Fibroblast of pulmonary artery (primary cell): Measurements from ENCODE around the gene BTBD6.

Experiments used
- DNase-seq: peaks from one replicate; pipeline ENCODE4 v3.0.0-alpha.2; 2010; ENCODE audit warnings: low read depth
- H3K4me3 ChIP-seq: replicated peaks from 2 replicates; pipeline ENCODE4 v1.5.1; 2011; ENCODE audit warnings: low read depth, mild to moderate bottlenecking, control low read depth, low read length, moderate library complexity
- TF ChIP-seq, protein P1 (sequence below): IDR thresholded peaks from 2 replicates; pipeline ENCODE4 v1.5.1; 2011; ENCODE audit warnings: mild to moderate bottlenecking, control low read depth, low read length, inconsistent platforms; ENCODE audit errors: missing control alignments

BTBD6 gene

GRCh38 chr14:105247715-105248367 is 492 bp upstream of the BTBD6 start:
- peak overlapping the region; percentile 62 for H3K4me3 ChIP-seq
- DNase-seq, result no peak
- TF ChIP-seq, protein P1, sequence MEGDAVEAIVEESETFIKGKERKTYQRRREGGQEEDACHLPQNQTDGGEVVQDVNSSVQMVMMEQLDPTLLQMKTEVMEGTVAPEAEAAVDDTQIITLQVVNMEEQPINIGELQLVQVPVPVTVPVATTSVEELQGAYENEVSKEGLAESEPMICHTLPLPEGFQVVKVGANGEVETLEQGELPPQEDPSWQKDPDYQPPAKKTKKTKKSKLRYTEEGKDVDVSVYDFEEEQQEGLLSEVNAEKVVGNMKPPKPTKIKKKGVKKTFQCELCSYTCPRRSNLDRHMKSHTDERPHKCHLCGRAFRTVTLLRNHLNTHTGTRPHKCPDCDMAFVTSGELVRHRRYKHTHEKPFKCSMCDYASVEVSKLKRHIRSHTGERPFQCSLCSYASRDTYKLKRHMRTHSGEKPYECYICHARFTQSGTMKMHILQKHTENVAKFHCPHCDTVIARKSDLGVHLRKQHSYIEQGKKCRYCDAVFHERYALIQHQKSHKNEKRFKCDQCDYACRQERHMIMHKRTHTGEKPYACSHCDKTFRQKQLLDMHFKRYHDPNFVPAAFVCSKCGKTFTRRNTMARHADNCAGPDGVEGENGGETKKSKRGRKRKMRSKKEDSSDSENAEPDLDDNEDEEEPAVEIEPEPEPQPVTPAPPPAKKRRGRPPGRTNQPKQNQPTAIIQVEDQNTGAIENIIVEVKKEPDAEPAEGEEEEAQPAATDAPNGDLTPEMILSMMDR, result no peak

DNA sequence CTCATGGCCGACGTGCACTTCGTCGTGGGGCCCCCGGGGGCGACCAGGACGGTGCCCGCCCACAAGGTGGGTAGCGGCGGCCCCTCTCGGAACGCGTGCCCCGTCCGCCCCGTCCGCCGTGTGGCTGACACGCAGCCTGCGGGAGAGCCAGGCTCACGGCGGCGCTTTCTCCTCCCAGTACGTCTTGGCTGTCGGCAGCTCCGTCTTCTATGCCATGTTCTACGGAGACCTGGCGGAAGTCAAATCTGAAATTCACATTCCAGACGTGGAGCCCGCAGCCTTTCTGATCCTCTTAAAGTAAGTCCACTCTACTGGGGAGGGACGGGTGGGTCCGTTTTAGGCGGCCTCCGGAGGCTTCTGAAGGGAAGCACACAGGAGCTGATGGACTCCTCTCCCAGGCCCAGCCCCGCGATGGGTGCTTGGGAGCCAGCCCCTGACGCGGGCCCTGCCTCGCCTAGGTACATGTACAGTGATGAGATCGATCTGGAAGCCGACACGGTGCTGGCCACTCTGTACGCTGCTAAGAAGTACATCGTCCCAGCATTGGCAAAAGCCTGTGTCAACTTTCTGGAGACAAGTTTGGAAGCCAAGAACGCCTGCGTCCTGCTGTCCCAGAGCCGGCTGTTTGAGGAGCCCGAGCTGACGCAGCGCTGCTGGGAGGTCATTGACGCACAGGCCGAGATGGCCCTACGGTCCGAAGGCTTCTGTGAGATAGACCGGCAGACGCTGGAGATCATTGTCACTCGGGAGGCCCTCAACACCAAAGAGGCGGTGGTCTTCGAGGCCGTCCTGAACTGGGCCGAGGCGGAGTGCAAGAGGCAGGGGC is 1.1 kb downstream of the BTBD6 start:
- TF ChIP-seq, protein P1, result no peak
- H3K4me3 ChIP-seq, result peak overlapping the region; percentile 62
- DNase-seq, result peak; percentile 31

DNA sequence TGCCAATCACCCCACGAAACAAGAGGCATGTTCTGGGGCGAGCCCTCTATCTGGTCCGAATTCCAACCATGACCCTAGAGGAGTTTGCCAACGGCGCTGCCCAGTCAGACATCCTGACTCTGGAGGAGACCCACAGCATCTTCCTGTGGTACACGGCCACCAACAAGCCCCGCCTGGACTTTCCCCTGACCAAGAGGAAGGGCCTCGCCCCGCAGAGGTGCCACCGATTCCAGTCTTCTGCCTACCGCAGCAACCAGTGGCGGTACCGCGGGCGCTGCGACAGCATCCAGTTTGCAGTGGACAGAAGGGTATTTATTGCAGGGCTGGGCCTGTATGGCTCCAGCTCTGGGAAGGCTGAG is 1.7 kb downstream of the BTBD6 start:
- no peak for DNase-seq
- TF ChIP-seq, protein P1, result no peak
- H3K4me3 ChIP-seq, result no peak overlapping the region

DNA sequence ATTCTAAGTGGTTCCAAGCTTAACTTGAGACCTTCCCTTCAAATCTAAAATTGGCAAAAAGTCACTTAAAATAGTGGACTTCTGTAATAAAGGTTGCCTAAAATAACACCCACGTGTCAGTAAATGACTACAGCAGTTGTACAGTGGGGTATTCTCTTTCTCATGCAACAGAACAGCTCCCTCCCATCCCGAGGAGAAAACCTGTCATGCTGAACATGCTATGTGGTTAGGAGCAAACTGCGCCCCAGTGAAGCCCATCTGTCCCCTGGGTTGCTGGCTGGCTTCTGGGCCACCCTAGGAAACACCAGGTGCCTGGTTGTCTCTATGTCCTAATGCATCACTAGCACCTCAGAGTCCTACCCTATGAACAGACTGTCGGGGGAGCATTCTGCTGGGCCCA is 2.7 kb downstream of the BTBD6 start:
- no peak overlapping the region for H3K4me3 ChIP-seq
- no peak for DNase-seq
- TF ChIP-seq, protein P1, result no peak

- no peak for DNase-seq
- TF ChIP-seq, protein P1, result no peak
Observed at GRCh38 chr14:105251920-105252319, 3.6 kb downstream of the BTBD6 start.

DNA sequence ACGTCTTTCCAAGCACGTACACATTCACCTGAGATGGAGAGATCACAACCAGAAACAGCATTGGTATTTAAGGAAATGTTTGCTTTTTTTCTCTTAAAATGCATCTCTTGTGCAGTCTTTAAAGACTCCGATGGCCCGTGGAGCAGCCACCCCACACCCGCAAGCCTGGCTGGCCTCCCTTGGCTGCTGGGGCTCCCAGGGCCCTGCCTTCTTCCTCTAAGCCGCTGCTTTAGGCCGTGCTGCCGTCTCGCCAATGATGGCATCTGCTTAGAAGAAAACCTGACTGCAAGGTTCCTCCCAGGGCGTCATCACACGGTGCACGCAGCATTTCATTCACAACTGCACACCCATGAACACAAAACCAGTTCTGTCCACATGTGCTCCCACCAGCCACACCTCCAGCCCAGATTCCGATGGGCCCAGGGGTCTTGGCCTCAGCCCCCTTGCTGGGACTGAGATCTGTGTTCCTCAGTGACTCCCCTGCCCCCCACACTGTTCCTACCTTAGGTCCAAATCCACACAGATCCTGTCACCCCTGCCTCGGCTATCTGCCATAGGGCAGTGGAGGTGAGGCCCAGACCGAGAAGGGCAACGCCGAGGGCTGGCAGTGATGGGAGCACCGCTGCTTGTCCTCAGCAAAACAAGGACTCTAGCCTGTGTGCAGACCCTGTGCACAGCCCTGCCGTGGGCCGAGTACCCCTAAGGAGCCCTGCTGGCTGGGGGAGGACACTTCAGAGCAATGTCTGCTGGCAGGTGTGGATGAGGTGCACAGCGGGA is 4.4 kb downstream of the BTBD6 start:
- TF ChIP-seq, protein P1, result no peak
- H3K4me3 ChIP-seq, result no peak overlapping the region
- no peak for DNase-seq

More at GRCh38 chr14:105251920-105252319, 3.6 kb downstream of the BTBD6 start:
- no peak overlapping the region for H3K4me3 ChIP-seq
